Measurements from ENCODE around the gene EPHA2.
A peak's percentile ranks its signal among the peaks of the same experiment; 100 is the strongest.

The EPHA2 gene

GRCh38 chr1:16195518-16195905, 39.6 kb upstream of the EPHA2 start:
- TF ChIP-seq MAX (IDR thresholded peaks at IDR 0.05; ENCODE audit: low read depth, low read length) (no peak), POLR2A (IDR thresholded peaks at IDR 0.05; ENCODE audit: extremely low read depth, insufficient read length) (no peak), MYC (IDR thresholded peaks at IDR 0.05; ENCODE audit: low read depth, low read length) (no peak), CTCF (IDR thresholded peaks at IDR 0.05; ENCODE audit: low read depth, low read length) (no peak)
- no peak for DNase-seq (ENCODE audit: low read depth)
- no peak overlapping the region for H3K4me3 ChIP-seq (ENCODE audit: low read depth, low read length)

DNA sequence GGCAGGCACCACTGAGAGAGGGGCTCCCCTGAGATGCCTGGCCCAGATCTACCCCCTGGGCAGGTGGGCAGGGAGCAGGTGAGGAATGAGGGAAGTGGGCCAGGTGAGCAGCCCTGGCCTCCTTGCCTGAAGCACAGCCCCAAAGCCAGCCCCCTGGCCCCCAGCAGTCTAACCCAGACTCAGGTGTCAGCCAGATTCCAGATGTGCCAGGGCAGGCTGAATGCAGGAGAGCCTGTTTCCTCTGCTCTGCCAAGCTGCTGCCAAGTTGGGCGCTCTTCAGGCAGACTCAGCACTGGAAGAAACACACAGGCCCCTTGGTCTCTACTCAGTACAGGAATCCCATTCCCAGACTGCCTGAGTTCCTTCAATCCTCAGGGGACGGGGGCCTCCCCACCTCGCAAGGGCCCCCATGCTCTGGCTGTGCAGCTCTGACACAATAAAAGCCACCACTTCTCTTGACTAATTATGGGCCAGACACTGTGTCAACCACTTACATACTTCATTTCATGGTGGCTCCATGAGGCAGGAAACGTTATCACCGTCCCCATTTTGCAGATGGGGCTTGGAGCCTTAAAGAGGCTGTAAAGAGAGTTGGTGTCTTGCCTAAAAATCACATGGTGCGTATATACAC, 36.2 kb upstream of the EPHA2 start:
- no peak overlapping the region for H3K4me3 ChIP-seq (ENCODE audit: low read depth, low read length)
- TF ChIP-seq MAX (IDR thresholded peaks at IDR 0.05; ENCODE audit: low read depth, low read length): 0 out of 2 replicates have a peak, but pooled peaks have one; percentile 4
- TF ChIP-seq POLR2A (IDR thresholded peaks at IDR 0.05; ENCODE audit: extremely low read depth, insufficient read length): no peak
- DNase-seq (ENCODE audit: low read depth): peak; percentile 77

- H3K4me3 ChIP-seq (ENCODE audit: low read depth, low read length): no peak overlapping the region
- DNase-seq (ENCODE audit: low read depth): no peak
- no peak for TF ChIP-seq CTCF (IDR thresholded peaks at IDR 0.05; ENCODE audit: low read depth, low read length)
Measured at GRCh38 chr1:16191309-16191708, 35.4 kb upstream of the EPHA2 start.

DNA sequence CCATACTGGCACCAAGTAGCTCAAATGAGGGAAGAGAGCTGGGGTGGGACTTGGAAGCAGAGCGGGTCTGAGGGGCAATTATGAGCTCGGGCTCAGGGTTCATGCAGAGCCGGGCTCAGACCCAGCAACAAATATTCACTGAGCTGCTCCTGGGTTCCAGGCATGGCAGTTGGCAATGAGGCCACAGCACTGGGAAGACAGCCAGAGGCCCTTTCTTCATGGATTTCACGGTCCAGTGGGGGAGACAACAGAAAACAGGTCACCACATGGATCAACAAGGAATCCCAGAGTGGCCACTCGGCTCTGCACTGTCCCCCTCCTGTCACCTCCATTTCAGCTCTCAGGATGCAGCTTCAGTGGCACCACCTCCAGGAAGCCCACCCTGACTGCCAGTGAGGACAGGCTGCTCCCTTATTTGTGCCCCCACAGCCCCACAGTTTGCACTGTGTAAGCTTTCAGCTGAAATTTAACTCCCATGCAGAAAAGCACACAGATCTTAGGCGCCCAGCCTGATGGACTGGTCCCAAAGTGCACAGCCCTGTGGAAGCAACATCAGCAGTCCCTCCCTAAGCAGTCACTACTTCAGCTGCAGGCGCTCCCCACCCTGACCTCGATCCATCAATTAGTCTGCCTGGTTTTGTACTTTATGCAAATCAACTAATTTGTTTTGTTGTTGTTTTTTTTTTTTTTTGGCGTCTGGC, 34.2 kb upstream of the EPHA2 start:
- DNase-seq (ENCODE audit: low read depth): no peak
- no peak for TF ChIP-seq CTCF (IDR thresholded peaks at IDR 0.05; ENCODE audit: low read depth, low read length)

GRCh38 chr1:16189003-16189402, 33.1 kb upstream of the EPHA2 start:
- no peak for DNase-seq (ENCODE audit: low read depth)
- no peak for TF ChIP-seq MAX (IDR thresholded peaks at IDR 0.05; ENCODE audit: low read depth, low read length)
- TF ChIP-seq MYC (IDR thresholded peaks at IDR 0.05; ENCODE audit: low read depth, low read length): no peak
- TF ChIP-seq POLR2A (IDR thresholded peaks at IDR 0.05; ENCODE audit: extremely low read depth, insufficient read length): no peak
- TF ChIP-seq CTCF (IDR thresholded peaks at IDR 0.05; ENCODE audit: low read depth, low read length): no peak
- no peak overlapping the region for H3K4me3 ChIP-seq (ENCODE audit: low read depth, low read length)

More for the DNA sequence above, 34.2 kb upstream of the EPHA2 start:
- H3K4me3 ChIP-seq (ENCODE audit: low read depth, low read length): no peak overlapping the region

DNA sequence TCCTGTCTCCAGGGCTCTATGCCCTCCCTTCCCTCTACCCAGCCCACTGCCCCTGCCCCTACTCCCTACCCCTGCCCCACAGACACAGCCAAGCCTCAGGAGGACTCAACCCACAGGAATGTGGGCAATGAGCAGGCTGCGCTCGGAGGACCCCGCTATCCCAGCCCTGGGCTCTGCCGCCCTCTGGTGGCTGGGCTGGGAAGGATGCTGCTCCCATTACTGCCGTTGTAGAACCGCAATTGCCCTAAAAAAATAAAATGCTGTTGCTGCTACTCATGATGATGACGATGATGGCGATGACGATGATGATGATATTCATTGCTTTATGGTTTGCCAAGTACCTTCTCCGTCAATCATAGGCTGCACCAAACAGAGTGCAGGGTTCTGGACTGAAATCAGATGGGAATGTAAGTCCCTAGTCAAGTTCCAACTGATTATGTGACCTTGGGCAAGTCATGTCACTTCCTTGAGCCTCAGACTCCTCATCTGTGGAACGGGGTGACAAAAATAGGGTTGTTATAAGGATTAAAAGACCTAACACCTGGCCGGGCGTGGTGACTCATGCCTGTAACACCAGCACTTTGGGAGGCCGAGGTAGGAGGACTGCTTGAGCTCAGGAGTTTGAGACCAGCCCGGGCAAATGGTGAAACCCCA, 32.0 kb upstream of the EPHA2 start:
- peak; percentile 65 for DNase-seq (ENCODE audit: low read depth)
- H3K4me3 ChIP-seq (ENCODE audit: low read depth, low read length): no peak overlapping the region
- TF ChIP-seq MAX (IDR thresholded peaks at IDR 0.05; ENCODE audit: low read depth, low read length) (no peak), CTCF (IDR thresholded peaks at IDR 0.05; ENCODE audit: low read depth, low read length) (peak; percentile 90)
